ENCODE data around the gene XDH.

Gene XDH

DNA sequence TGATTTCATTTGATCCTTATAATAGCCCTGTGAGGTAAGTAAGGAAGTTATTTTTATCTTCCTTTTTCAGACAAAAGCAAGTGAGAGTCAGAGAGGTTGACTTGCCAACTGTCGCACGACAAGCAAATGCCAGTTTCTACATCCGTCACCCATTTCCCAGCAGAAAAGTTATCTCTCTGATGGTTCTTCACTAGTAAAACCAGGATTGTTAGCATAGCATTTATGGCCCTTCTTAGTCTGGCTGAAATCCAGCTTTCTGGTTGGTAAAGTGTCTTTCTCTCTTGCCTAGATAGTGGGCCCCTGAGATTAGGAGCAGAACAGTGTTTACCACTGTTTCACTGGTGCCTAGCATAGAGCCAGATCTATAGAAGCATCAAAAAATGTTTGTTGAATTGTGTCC lies 7.1 kb upstream of the XDH start:
- DNase-seq (ENCODE audit: extremely low spot score), result no peak
- TF ChIP-seq, protein P1, sequence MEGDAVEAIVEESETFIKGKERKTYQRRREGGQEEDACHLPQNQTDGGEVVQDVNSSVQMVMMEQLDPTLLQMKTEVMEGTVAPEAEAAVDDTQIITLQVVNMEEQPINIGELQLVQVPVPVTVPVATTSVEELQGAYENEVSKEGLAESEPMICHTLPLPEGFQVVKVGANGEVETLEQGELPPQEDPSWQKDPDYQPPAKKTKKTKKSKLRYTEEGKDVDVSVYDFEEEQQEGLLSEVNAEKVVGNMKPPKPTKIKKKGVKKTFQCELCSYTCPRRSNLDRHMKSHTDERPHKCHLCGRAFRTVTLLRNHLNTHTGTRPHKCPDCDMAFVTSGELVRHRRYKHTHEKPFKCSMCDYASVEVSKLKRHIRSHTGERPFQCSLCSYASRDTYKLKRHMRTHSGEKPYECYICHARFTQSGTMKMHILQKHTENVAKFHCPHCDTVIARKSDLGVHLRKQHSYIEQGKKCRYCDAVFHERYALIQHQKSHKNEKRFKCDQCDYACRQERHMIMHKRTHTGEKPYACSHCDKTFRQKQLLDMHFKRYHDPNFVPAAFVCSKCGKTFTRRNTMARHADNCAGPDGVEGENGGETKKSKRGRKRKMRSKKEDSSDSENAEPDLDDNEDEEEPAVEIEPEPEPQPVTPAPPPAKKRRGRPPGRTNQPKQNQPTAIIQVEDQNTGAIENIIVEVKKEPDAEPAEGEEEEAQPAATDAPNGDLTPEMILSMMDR (IDR thresholded peaks at IDR 0.05; ENCODE audit: control extremely low read depth, extremely low read depth, low read depth, missing control alignments), result no peak
- ChIA-PET CTCF (no interaction called here), POLR2A (no interaction called here)

DNA sequence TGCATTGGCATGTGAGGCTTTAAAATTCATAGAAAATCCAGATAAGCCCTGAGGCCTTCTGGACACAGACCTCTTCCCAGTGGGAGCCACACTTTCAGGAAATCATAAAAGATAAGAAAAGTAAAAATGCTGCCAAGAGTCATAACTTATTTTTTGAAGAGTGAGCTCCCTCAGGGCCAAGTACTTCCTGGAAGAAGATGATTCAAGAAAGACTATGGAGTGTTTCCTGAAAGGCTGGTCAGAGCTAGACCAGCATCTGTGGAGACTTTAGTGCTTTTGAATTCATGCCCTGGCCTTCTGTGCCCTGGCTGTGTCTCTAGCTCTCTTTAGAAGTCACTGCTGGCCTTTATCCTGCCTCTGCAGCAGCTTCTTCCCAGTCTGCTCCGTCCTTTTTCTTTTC lies 6.4 kb upstream of the XDH start:
- DNase-seq (ENCODE audit: extremely low spot score), result no peak
- TF ChIP-seq, protein P1 (IDR thresholded peaks at IDR 0.05; ENCODE audit: control extremely low read depth, extremely low read depth, low read depth, missing control alignments), result no peak
- ChIA-PET CTCF (no interaction called here), POLR2A (no interaction called here)

DNA sequence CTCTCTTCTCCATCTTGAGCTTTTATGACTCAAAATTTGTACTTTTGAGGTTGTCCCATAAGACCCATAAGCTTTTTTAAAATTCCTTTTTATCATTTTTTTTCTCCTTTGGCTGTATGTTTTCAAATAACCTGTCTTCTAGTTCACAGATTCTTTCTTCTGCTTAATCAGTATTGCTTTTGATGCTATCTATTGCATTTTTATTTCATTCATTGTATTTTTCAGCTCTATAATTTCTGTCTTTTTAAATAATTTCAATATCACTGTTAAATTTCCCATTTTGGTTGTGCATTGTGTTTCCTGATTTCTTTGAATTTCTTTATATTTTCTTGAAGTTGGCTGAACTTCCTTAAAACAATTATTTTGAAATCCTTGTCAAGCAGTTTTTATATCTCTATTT lies 4.8 kb upstream of the XDH start:
- DNase-seq (ENCODE audit: extremely low spot score), result no peak
- POLR2A ChIA-PET, result no interaction called here
- TF ChIP-seq, protein P1 (IDR thresholded peaks at IDR 0.05; ENCODE audit: control extremely low read depth, extremely low read depth, low read depth, missing control alignments), result no peak
- CTCF ChIA-PET, result interaction anchor here (0.8 kb wide), 1 partner anchor 8 kb away, joined by 4 read pairs; no protein-coding TSS in a partner anchor

DNA sequence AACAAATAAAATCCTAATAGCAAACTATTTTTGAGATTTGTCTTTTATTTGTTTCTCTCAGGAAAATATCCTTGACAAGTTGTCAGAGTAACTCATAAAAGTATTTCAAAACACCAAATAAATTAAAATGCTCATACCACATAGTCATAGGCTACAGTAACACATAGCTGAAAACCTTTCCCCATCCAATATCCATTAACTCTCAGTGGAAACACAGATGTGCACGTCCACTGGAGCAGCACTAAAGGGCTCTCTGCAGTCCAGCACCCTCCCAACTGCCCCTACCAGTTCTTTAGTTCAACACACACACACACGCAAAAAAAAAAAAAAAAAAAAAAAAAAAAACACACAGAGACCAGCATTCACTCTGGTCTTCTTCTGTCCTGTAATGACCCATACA lies 879 bp upstream of the XDH start:
- DNase-seq (ENCODE audit: extremely low spot score), result no peak
- TF ChIP-seq, protein P1 (IDR thresholded peaks at IDR 0.05; ENCODE audit: control extremely low read depth, extremely low read depth, low read depth, missing control alignments), result no peak
- ChIA-PET POLR2A (no interaction called here), CTCF (no interaction called here)

DNA sequence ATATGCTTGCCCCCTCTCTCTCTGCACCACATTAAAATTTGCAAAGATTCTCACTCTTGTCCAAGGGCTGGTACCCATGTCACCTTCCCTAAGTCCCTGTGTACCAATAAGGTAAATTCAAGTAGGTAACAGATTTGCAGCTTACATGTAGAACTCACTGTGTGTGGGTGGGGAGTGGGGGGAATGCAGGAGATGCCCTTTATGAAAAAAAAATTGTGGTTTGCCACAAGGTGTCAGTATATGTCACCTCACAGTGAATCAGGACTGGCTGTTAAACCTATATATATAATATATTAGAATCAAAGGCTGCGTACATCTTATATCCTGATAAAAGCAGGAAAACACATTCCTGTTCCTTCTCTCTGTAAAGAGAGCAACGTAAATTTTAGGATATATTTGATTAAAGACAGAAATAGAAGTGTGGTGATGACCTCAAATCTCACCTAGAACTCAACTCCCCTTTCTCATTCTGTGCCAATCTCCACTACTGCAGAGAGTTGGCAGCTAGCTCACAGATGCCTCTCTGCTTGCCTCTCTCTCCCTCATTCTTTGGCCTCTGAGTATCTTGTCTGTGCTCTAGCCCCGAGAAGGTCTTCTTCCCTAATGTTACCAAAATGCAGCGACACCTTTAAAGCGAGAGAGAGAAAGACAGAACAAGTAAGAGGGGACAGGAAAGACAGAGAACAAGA lies 536 bp downstream of the XDH start:
- TF ChIP-seq, protein P1 (IDR thresholded peaks at IDR 0.05; ENCODE audit: control extremely low read depth, extremely low read depth, low read depth, missing control alignments), result no peak
- no peak for DNase-seq (ENCODE audit: extremely low spot score)
- ChIA-PET POLR2A (no interaction called here), CTCF (no interaction called here)

DNA sequence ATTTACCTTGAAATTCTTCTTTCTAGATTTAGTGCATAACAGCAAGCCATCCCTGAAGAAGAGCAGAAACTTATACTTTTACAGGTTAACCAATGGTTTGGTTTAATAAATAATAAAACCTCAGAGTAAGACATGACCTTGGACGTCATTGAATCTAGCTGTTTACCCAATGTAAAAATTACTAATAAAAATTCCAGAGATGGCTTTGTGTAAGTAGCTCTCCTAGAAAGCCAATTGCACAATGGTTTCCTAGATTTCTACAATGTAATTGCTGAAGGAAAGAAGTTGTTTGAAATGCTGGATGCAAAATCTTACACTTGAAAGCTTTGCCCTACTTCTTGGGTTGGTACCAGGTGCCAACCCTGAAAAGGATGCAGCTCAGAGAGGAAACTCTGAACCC lies 1.5 kb downstream of the XDH start:
- CTCF ChIA-PET, result no interaction called here
- TF ChIP-seq, protein P1 (IDR thresholded peaks at IDR 0.05; ENCODE audit: control extremely low read depth, extremely low read depth, low read depth, missing control alignments), result no peak

More for the DNA sequence above, 1.5 kb downstream of the XDH start:
- no peak for DNase-seq (ENCODE audit: extremely low spot score)
- POLR2A ChIA-PET, result no interaction called here
